Stimulated activated CD8-positive, alpha-beta memory T cell treated with anti-CD3 and anti-CD28 coated beads, Interleukin-4, amount 100 ng/mL, for 24 hours (primary cell): ENCODE measurements around the gene HSPA1L.

ENCODE experiments used
- DNase-seq: peaks from one replicate; pipeline ENCODE4 v3.0.0-alpha.2; 2020; ENCODE audit warnings: low read depth

The HSPA1L gene

GRCh38 chr6:31763619-31763940, 51.5 kb downstream of the HSPA1L start:
- no peak for DNase-seq

- no peak for DNase-seq
Measured at GRCh38 chr6:31762878-31763618, 52.0 kb downstream of the HSPA1L start.

- DNase-seq: no peak
Measured at GRCh38 chr6:31762356-31762755, 52.7 kb downstream of the HSPA1L start, which contains the start of gene SAPCD1. TSS of gene SAPCD1 (plus strand) at chr6:31762656. CDS start at chr6:31763055, 399 bp downstream.

- DNase-seq: no peak
Measured at GRCh38 chr6:31761343-31761742, 53.7 kb downstream of the HSPA1L start.

- DNase-seq: no peak
Measured at GRCh38 chr6:31760790-31761189, 54.3 kb downstream of the HSPA1L start.
